Muscle layer of duodenum (tissue), 2 donors: ENCODE measurements around the gene RIT2.

Source experiments
- H3K27ac ChIP-seq: one replicate; pipeline ENCODE4 v1.7.0; 2013; ENCODE audit warnings: mild to moderate bottlenecking, low read length
- H3K27me3 ChIP-seq: one replicate; pipeline ENCODE4 v1.7.0; 2013; ENCODE audit warnings: low read depth, mild to moderate bottlenecking, control low read depth, low read length
- H3K36me3 ChIP-seq, 2 donors: one replicate each; pipeline ENCODE4 v1.7.0; 2013; ENCODE audit warnings: low read length in 2 of 2, control low read depth in 1 of 2, mild to moderate bottlenecking in 1 of 2; ENCODE audit not compliant: insufficient read depth in 2 of 2, control insufficient read depth in 1 of 2
- H3K4me1 ChIP-seq, 2 donors: one replicate each; pipeline ENCODE4 v1.7.0; 2013; ENCODE audit warnings: low read length in 2 of 2, mild to moderate bottlenecking in 2 of 2, control low read depth in 1 of 2, moderate library complexity in 1 of 2; ENCODE audit not compliant: insufficient read depth in 2 of 2, control insufficient read depth in 1 of 2
- H3K4me3 ChIP-seq, 2 donors: one replicate each; pipeline ENCODE4 v1.7.0; 2013; ENCODE audit warnings: low read length in 2 of 2, low read depth in 1 of 2, mild to moderate bottlenecking in 1 of 2
- H3K9me3 ChIP-seq, 2 donors: one replicate each; pipeline ENCODE4 v1.7.0; 2013; ENCODE audit warnings: low read length in 2 of 2, control low read depth in 1 of 2, mild to moderate bottlenecking in 1 of 2; ENCODE audit not compliant: control insufficient read depth in 1 of 2
- donor health status: healthy.

RIT2 gene

GRCh38 chr18:43080671-43081070 lies 34.8 kb downstream of the RIT2 start:
- H3K27me3 ChIP-seq: no peaks in the 10 kb centered on the region
- no peaks in the 10 kb centered on the region for H3K36me3 ChIP-seq
- no peaks in the 10 kb centered on the region for H3K9me3 ChIP-seq
- H3K27ac ChIP-seq: no peak overlapping the region
- peaks cover 0 to 6% of the 10 kb centered on the region in 2 donors for H3K4me1 ChIP-seq
- H3K4me3 ChIP-seq: no peak overlapping the region

GRCh38 chr18:43079422-43079821 lies 36.1 kb downstream of the RIT2 start:
- Histone ChIP-seq H3K27ac (no peak overlapping the region), H3K4me1 (peaks cover 0 to 6% of the 10 kb centered on the region in 2 donors), H3K36me3 (no peaks in the 10 kb centered on the region), H3K27me3 (no peaks in the 10 kb centered on the region), H3K4me3 (no peak overlapping the region), H3K9me3 (no peaks in the 10 kb centered on the region)

DNA sequence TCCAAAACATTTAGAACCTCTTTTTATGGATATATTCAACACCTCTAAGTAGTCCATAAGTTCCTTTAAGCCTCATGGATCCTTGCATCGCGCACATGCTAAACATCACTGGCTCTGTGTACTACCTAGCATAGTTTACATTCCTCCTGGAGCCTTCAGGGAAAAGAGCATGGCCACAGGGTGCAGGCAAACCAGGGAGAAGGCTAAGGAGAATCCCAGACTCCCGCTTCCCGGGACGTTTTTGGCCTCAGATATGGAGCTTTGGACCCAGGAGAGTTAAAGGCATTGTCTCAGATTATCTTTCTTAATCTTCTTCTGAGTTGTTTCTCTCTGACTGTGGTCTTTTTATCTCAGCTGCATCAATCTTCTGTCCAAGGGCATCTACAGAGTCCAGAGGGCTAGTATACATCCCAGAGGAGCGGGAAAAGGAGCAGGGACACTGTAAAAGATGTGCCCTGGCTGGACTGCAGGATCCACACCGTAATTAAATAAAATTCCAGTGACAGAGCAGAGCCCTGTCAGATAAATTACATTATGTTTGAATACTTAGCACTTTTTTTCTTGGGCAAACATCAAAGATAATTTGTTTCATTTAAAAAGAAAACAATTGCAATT lies 36.9 kb downstream of the RIT2 start:
- Histone ChIP-seq H3K4me3 (no peak overlapping the region), H3K4me1 (peaks cover 0 to 6% of the 10 kb centered on the region in 2 donors)

DNA sequence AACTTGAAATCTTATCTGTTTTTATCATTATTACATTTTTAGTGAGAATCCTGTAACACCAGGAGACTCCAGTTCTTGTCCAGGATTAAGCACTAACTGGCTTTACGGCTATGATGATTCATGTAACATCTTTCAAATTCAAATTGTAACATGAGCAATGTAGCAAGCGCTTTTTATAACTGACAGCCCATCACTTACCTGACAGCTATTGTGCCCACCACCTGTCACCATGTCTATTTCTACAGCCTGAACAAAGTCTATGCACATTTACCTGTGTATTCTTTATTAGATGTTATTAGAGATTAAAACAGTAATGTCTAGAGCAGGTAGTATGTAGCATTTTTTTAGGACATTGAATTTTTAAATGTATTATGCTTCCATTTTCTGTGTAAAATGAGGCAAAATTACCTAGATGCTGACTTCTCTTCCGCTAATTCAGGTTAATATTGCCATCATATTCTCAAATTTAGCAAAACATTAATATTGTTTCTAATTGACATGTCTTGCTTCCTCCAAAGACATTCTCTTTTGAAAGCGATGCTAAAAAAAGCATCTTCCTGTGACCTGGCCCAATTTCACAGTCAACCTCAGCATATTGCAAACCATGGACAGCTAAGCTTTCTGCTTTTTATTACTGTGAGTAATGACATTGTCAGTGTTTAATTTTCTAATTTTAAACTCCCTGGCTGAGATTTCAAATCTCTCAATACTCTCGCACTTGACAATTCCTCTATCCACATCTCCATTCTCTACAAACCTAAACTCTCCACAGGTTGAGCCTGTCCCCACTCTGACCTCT lies 37.8 kb downstream of the RIT2 start:
- no peaks in the 10 kb centered on the region for H3K36me3 ChIP-seq
- H3K27ac ChIP-seq: no peak overlapping the region
- no peak overlapping the region for H3K4me3 ChIP-seq
- H3K9me3 ChIP-seq: no peaks in the 10 kb centered on the region
- H3K27me3 ChIP-seq: no peaks in the 10 kb centered on the region
- peaks cover 0 to 6% of the 10 kb centered on the region in 2 donors for H3K4me1 ChIP-seq

More for the DNA sequence above, 36.9 kb downstream of the RIT2 start:
- no peak overlapping the region for H3K27ac ChIP-seq
- no peaks in the 10 kb centered on the region for H3K9me3 ChIP-seq
- no peaks in the 10 kb centered on the region for H3K36me3 ChIP-seq
- no peaks in the 10 kb centered on the region for H3K27me3 ChIP-seq

DNA sequence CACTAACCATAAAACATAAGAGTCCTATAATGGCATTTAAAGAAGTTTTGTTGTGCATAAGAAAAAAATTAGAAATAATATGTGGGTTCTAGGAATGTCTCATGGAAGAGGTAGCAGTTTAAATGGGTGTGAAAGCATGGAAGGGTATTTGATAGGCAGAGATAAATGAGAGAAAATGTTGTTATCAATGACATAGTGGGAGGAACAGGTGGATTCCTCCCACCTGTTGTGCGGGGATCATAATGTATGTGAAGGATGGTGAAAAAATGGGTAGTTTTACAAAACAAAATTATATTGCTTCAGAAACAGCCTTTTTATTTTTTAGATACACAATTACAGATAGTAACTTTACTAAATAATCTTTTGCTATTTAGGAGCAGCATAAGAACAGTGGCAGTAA lies 41.7 kb downstream of the RIT2 start:
- no peak overlapping the region for H3K4me3 ChIP-seq
- peaks cover 0 to 6% of the 10 kb centered on the region in 2 donors for H3K4me1 ChIP-seq
- H3K36me3 ChIP-seq: no peaks in the 10 kb centered on the region
- H3K9me3 ChIP-seq: no peaks in the 10 kb centered on the region
- no peaks in the 10 kb centered on the region for H3K27me3 ChIP-seq
- no peak overlapping the region for H3K27ac ChIP-seq

GRCh38 chr18:43068781-43069180 lies 46.7 kb downstream of the RIT2 start:
- Histone ChIP-seq H3K4me1 (no peaks in the 10 kb centered on the region), H3K9me3 (no peaks in the 10 kb centered on the region), H3K36me3 (no peaks in the 10 kb centered on the region), H3K4me3 (no peak overlapping the region), H3K27ac (no peak overlapping the region), H3K27me3 (no peaks in the 10 kb centered on the region)

DNA sequence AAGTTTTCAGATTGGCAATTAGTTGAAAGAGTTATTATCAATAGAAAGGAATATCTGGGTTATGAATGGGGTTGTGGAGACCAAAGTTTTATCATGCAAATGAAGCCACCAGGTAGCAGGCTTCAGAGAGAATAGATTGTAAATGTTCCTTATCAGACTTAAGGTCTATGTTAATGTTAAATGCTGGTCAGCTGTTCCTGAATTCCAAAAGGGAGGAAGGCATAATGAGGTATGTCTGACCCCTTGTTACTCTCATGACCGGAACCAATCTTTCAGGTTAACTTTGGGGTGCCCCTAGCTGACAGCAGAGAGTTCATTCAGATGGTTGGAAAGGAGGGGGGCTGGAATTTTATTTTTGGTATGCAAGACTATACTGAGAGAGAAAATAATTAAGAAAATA lies 47.9 kb downstream of the RIT2 start:
- Histone ChIP-seq H3K36me3 (no peaks in the 10 kb centered on the region), H3K9me3 (no peaks in the 10 kb centered on the region), H3K4me3 (no peak overlapping the region)

DNA sequence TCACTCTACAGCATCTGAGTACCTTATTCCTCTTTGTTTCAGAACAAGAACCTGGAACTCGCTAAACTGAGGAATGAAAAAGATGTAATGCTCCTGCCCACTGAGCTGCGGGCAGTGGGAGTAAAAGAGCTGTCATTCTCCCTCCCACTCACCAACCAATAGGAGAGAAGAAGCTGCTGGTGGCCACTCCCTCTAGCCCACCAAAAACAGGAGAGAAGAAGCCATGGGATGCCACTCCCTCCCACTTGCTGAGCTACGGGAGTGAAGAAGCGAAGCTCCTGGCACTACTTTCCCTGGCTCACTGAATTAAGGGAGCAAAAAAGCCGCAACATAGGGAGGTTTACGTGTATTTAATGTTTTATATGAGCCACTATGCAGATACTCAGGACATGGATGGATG lies 53.7 kb downstream of the RIT2 start:
- Histone ChIP-seq H3K9me3 (no peaks in the 10 kb centered on the region), H3K27me3 (no peaks in the 10 kb centered on the region), H3K4me1 (no peaks in the 10 kb centered on the region), H3K36me3 (no peaks in the 10 kb centered on the region), H3K27ac (no peak overlapping the region), H3K4me3 (no peak overlapping the region)

More for the DNA sequence above, 47.9 kb downstream of the RIT2 start:
- no peak overlapping the region for H3K27ac ChIP-seq
- H3K4me1 ChIP-seq: no peaks in the 10 kb centered on the region
- no peaks in the 10 kb centered on the region for H3K27me3 ChIP-seq

GRCh38 chr18:43061318-43061717 lies 54.2 kb downstream of the RIT2 start:
- H3K36me3 ChIP-seq: no peaks in the 10 kb centered on the region
- no peak overlapping the region for H3K27ac ChIP-seq
- H3K4me1 ChIP-seq: no peaks in the 10 kb centered on the region
- no peak overlapping the region for H3K4me3 ChIP-seq
- H3K9me3 ChIP-seq: no peaks in the 10 kb centered on the region
- no peaks in the 10 kb centered on the region for H3K27me3 ChIP-seq

GRCh38 chr18:43060020-43060419 lies 55.5 kb downstream of the RIT2 start:
- Histone ChIP-seq H3K27me3 (no peaks in the 10 kb centered on the region), H3K27ac (no peak overlapping the region), H3K4me1 (no peaks in the 10 kb centered on the region), H3K9me3 (no peaks in the 10 kb centered on the region), H3K4me3 (no peak overlapping the region), H3K36me3 (no peaks in the 10 kb centered on the region)

DNA sequence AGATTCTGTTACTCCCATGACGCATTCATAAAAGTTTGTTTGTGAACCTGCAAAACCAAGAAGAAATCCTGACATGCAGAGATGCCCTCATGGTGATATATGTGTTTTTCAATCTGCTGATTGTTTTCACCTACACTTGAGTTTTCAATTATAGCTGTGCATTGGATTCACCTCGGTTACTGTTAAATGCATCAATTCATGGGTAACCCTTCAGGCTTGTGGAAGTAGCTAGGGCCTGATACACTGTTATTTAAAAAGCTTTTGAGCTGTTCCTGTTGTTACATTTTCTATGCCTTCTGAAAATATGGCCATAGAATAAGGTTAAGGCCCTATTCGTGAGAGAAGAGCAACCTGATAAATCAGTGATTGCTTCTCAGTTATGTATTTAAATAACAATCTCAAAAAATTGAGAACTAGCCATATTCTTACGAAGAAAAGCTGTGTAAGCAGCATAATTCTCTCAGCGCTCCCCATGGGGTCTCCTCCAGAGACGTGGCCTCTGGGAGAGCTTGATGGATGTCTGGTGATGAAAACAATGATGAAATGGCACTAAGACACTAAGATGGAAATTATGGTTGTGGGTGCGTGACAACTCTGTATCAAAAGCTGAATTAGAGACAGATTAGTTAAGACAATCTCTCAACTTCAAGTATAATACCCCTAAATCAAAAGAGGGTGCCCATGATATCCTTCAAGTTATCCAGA lies 60.5 kb downstream of the RIT2 start:
- Histone ChIP-seq H3K4me3 (no peak overlapping the region), H3K4me1 (no peaks in the 10 kb centered on the region), H3K27me3 (no peaks in the 10 kb centered on the region), H3K9me3 (no peaks in the 10 kb centered on the region), H3K36me3 (no peaks in the 10 kb centered on the region), H3K27ac (no peak overlapping the region)
